HL-60 (cell line): ENCODE measurements around the gene CCDC97.

Source experiments
- CTCF ChIP-seq: IDR thresholded peaks from one replicate; pipeline ENCODE4 v1.5.1; 2011; ENCODE audit warnings: low read length, control low read depth, inconsistent platforms; ENCODE audit not compliant: insufficient read depth
- GABPA ChIP-seq: IDR thresholded peaks from 2 replicates; pipeline ENCODE4 v1.6.1; 2012; ENCODE audit warnings: low read depth
- POLR2AphosphoS5 ChIP-seq: IDR thresholded peaks from 2 replicates; pipeline ENCODE4 v1.6.1; 2012; ENCODE audit warnings: low read depth
- REST ChIP-seq: IDR thresholded peaks from 2 replicates; pipeline ENCODE4 v1.6.1; 2012; ENCODE audit warnings: low read depth; ENCODE audit not compliant: insufficient replicate concordance
- SPI1 ChIP-seq: IDR thresholded peaks from 2 replicates; pipeline ENCODE4 v1.6.1; 2012; ENCODE audit warnings: low read depth, mild to moderate bottlenecking, borderline replicate concordance

- TF ChIP-seq CTCF (no peak), REST (no peak), GABPA (no peak), POLR2AphosphoS5 (no peak), SPI1 (no peak)
These were observed 45.1 kb downstream of the CCDC97 start for GRCh38 chr19:41355035-41355434.
